Endodermal cell (in vitro differentiated cells): ENCODE results near the gene HMG20B. TPM values are rescaled to one million over a fixed set of nuclear protein-coding genes. Genes with fewer than 3 reads are reported as not detected.

Experiments used
- DNase-seq: peaks from one replicate; pipeline ENCODE4 v3.0.0-alpha.2; 2017
- H3K27ac ChIP-seq: 2 replicates; pipeline ENCODE4 v1.5.1; 2013; ENCODE audit warnings: mild to moderate bottlenecking, low read depth, low read length, moderate library complexity
- H3K27me3 ChIP-seq: 2 replicates; pipeline ENCODE4 v1.6.1; 2013; ENCODE audit warnings: mild to moderate bottlenecking, low read length, moderate library complexity; ENCODE audit not compliant: insufficient read depth, control insufficient read depth, poor library complexity, severe bottlenecking
- H3K36me3 ChIP-seq: 2 replicates; pipeline ENCODE4 v1.7.0; 2013; ENCODE audit warnings: mild to moderate bottlenecking, low read length, moderate library complexity; ENCODE audit not compliant: control insufficient read depth, insufficient read depth
- H3K4me1 ChIP-seq: one replicate; pipeline ENCODE4 v1.7.0; 2013; ENCODE audit warnings: low read length; ENCODE audit not compliant: control insufficient read depth, insufficient read depth
- H3K4me3 ChIP-seq: 2 replicates; pipeline ENCODE4 v1.5.1; 2013; ENCODE audit warnings: mild to moderate bottlenecking, low read length, moderate library complexity
- H3K9ac ChIP-seq: 2 replicates; pipeline ENCODE4 v1.6.1; 2013; ENCODE audit warnings: mild to moderate bottlenecking, low read length, moderate library complexity; ENCODE audit not compliant: poor library complexity, severe bottlenecking; ENCODE audit errors: extremely low read depth
- H3K9me3 ChIP-seq: 2 replicates; pipeline ENCODE4 v1.6.1; 2013; ENCODE audit warnings: mild to moderate bottlenecking, low read length, moderate library complexity; ENCODE audit not compliant: control insufficient read depth
- H3K27ac Mint-ChIP-seq: 2 replicates; pipeline ENCODE4 v1.8.0; 2020; ENCODE audit warnings: mixed read lengths
- H3K27me3 Mint-ChIP-seq: 2 replicates; pipeline ENCODE4 v1.8.0; 2021; ENCODE audit warnings: mild to moderate bottlenecking, mixed read lengths; ENCODE audit not compliant: insufficient read depth
- H3K36me3 Mint-ChIP-seq: 2 replicates; pipeline ENCODE4 v1.8.0; 2020; ENCODE audit warnings: low read depth, mixed read lengths
- H3K4me1 Mint-ChIP-seq: 2 replicates; pipeline ENCODE4 v1.8.0; 2020; ENCODE audit warnings: mixed read lengths
- H3K4me3 Mint-ChIP-seq: 2 replicates; pipeline ENCODE4 v1.8.0; 2020; ENCODE audit warnings: mild to moderate bottlenecking, moderate library complexity, mixed read lengths
- H3K9me3 Mint-ChIP-seq: 2 replicates; pipeline ENCODE4 v1.8.0; 2020; ENCODE audit warnings: mild to moderate bottlenecking, mixed read lengths
- WGBS, 2 experiments: methylation state at CpG; one replicate each; pipeline versions ENCODE4 v1.1.5 to v1.1.7; 2013; ENCODE audit warnings: missing lambda C conversion rate in 2 of 2, mixed read lengths in 1 of 2; ENCODE audit not compliant: insufficient coverage in 1 of 2, insufficient read length in 1 of 2; 5-methylcytosine and 5-hydroxymethylcytosine counted together
- total RNA-seq, 2 donors: library from RNA; stranded (reverse); fragmentation: NEBNext Ultra II Directional in 1 of 2; extraction: Animal tissue kit (Norgen Biotek cat#: 25700) in 1 of 2; gene quantifications; 2 replicates in 1 of 2; 3 replicates in 1 of 2; pipeline ENCODE4 v1.2.1, GENCODE V29; 2021
- TF ChIP-seq, protein P1 (sequence below): fragments of 200-600 bp; sonication (generic); conservative IDR thresholded peaks from 2 replicates; pipeline ENCODE4 v1.5.0; 2021; ENCODE audit warnings: antibody characterized with exemption, mild to moderate bottlenecking

HMG20B gene
- total RNA-seq, 2 donors from 2014 or later, result 80.7 to 102 TPM

DNA sequence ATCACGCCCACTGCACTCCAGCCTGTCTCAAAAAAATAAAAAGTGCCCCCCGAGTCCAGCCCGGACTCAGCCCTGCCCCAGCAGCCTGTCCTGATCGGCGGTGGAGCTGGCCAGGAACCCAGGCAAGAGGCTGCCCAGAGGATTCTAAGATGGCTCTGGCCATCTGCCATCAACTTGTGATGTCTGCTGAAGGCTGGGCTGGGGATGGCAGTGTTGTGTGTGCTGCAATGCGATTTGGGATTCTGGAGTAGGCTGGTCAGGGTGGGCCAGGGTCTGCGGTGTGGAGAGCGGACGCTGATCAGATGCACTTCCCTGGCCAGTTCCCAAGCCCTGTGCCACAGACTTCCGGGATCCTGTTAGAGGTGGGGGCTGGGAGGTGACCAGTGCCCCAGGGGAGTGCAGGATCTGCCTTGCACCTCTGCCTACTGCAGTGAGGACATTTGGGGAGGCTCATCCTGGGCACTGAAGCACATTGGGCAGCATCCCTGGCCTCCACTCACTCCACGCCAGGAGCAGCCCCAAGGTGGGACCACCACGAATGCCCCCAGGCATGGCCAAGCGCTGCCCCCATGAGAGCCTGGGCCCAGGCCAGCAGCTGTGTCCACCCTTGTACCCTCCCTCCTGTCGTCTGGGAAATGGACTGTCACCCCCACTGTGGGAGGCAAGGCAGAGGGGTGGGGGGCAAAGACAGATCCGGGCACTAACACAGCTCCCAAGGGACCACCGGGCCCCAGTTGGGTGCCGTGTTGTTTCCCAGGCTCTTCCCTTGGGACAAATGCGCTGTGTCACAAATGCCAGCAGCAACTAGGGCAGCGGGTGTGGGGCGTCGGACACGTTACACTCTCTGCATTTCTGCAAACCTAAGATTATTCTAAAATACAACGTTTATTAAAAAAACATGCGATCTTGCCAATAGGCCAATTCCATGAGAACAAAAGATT, 37.3 kb downstream of the HMG20B start:
- no peaks in the 10 kb centered on the region for H3K9me3 Mint-ChIP-seq
- no peaks in the 10 kb centered on the region for H3K9me3 ChIP-seq
- H3K4me3 ChIP-seq, result no peak overlapping the region
- no peaks in the 10 kb centered on the region for H3K4me1 ChIP-seq
- DNase-seq, result no peak
- H3K9ac ChIP-seq, result no peak overlapping the region
- peaks cover 17% of the 10 kb centered on the region for H3K36me3 Mint-ChIP-seq
- no peak overlapping the region for H3K27ac ChIP-seq
- TF ChIP-seq, protein P1, sequence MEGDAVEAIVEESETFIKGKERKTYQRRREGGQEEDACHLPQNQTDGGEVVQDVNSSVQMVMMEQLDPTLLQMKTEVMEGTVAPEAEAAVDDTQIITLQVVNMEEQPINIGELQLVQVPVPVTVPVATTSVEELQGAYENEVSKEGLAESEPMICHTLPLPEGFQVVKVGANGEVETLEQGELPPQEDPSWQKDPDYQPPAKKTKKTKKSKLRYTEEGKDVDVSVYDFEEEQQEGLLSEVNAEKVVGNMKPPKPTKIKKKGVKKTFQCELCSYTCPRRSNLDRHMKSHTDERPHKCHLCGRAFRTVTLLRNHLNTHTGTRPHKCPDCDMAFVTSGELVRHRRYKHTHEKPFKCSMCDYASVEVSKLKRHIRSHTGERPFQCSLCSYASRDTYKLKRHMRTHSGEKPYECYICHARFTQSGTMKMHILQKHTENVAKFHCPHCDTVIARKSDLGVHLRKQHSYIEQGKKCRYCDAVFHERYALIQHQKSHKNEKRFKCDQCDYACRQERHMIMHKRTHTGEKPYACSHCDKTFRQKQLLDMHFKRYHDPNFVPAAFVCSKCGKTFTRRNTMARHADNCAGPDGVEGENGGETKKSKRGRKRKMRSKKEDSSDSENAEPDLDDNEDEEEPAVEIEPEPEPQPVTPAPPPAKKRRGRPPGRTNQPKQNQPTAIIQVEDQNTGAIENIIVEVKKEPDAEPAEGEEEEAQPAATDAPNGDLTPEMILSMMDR, result no peak
- no peak overlapping the region for H3K4me3 Mint-ChIP-seq
- peaks cover 6% of the 10 kb centered on the region for H3K4me1 Mint-ChIP-seq
- peaks cover 2% of the 10 kb centered on the region for H3K27me3 Mint-ChIP-seq
- H3K36me3 ChIP-seq, result peaks cover 7% of the 10 kb centered on the region
- H3K27ac Mint-ChIP-seq, result no peak overlapping the region
- H3K27me3 ChIP-seq, result peaks cover 14% of the 10 kb centered on the region
- WGBS, 2 experiments, result 94 to 95% methylated on average over 19 to 24 of the region's 24 CpGs

DNA sequence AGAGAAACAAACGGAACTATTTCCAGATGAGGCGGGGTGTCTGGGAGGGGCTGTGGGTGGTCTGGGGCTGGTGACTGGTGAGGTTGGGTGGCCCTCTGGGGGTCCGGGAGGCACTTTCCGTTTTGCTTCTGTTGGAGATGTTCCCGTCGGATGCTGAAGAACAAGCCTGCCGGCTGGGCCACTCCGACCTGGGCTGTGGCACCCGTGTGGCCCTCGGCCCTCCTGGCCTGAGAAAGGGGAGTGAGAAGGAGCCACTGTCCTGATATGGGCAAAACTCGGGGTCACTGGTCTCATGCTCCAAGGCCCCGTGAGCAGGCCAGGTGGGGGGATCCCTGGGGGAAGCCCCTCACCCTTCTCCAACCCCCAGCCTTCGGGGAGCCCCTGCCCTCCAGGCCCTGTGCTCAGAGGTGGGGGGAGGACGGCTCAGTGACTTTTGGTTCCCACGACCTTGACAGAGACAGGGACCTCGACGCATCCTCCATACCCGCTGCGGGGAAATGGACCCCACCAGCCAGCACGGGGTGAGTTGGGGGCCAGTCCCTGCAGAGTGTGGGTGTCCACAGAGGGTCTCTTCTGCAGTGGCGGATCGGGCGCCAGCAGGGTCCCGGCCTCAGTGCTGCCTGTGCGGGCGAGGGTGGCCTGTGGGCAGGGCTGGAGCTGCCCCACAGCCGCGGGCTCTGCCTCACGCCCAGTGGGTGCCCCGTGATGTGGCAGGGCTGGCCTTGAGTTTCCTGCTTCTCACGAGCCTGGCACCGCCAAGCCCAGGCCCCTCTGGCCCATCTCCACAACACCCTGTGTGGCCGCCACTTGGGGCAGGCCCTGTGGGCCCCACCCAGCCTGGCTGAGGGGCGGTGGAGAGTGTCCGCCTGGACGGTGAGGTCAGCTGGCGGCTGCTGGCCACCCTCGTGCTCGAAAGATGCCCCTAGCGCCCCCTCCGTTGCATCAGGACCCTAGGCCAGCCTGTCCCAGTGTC, 38.3 kb downstream of the HMG20B start:
- Histone ChIP-seq H3K9ac (no peak overlapping the region), H3K27ac (no peak overlapping the region), H3K27me3 (peaks cover 4% of the 10 kb centered on the region), H3K36me3 (peaks cover 7% of the 10 kb centered on the region), H3K4me3 (no peak overlapping the region), H3K9me3 (no peaks in the 10 kb centered on the region), H3K4me1 (no peaks in the 10 kb centered on the region)
- DNase-seq, result no peak
- TF ChIP-seq, protein P1, result no peak
- 92 to 95% methylated on average over 30 to 39 of the region's 41 CpGs for WGBS, 2 experiments
- no peaks in the 10 kb centered on the region for H3K9me3 Mint-ChIP-seq
- no peak overlapping the region for H3K27ac Mint-ChIP-seq
- H3K4me3 Mint-ChIP-seq, result no peak overlapping the region
- peaks cover 6% of the 10 kb centered on the region for H3K4me1 Mint-ChIP-seq
- peaks cover 17% of the 10 kb centered on the region for H3K36me3 Mint-ChIP-seq
- peaks cover 2% of the 10 kb centered on the region for H3K27me3 Mint-ChIP-seq

DNA sequence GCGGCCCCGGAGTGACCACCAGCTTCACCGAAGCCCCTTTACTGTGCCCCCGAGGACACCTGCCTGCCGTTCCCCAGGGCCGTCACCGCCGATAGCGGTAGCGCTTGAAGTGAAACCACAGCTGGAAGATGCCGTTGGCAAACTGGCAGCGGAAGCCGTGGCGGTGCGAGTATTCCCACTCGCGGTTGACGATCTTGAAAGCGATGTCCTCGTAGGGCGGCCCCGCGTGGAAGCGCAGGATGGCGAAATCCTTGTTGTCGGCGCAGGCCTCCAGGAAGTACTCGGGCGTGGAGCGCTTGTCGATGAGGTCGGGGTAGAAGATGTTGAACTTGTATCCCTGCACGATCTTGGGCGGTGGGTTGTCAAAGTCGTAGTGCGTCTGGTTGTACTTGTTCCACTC, 39.1 kb downstream of the HMG20B start:
- no peak overlapping the region for H3K9ac ChIP-seq
- peaks cover 17% of the 10 kb centered on the region for H3K36me3 Mint-ChIP-seq
- TF ChIP-seq, protein P1, result no peak
- no peak for DNase-seq
- WGBS, 2 experiments, result 95 to 96% methylated on average over 36 of the region's 36 CpGs
- H3K9me3 ChIP-seq, result no peaks in the 10 kb centered on the region
- peaks cover 7% of the 10 kb centered on the region for H3K36me3 ChIP-seq
- no peaks in the 10 kb centered on the region for H3K27me3 ChIP-seq
- H3K9me3 Mint-ChIP-seq, result no peaks in the 10 kb centered on the region
- H3K4me3 ChIP-seq, result no peak overlapping the region
- no peak overlapping the region for H3K4me3 Mint-ChIP-seq
- H3K4me1 ChIP-seq, result no peaks in the 10 kb centered on the region
- peaks cover 2% of the 10 kb centered on the region for H3K27me3 Mint-ChIP-seq
- no peak overlapping the region for H3K27ac ChIP-seq
- no peak overlapping the region for H3K27ac Mint-ChIP-seq
- H3K4me1 Mint-ChIP-seq, result peaks cover 6% of the 10 kb centered on the region
